HEK293 (cell line): ENCODE measurements around the gene C11orf98.
A peak's percentile ranks its signal among the peaks of the same experiment; 100 is the strongest.

Source experiments
- CTCF ChIA-PET: fragments of 350-600 bp; formaldehyde crosslinking; extraction: SDS; loops from one replicate; lab custom pipeline; 2021; ENCODE audit warnings: antibody characterized with exemption; lab: Yijun Ruan, JAX
- POLR2A ChIA-PET: fragments of 300-600 bp; formaldehyde crosslinking; extraction: SDS; loops from one replicate; lab custom pipeline; 2020; ENCODE audit warnings: antibody characterized with exemption, inconsistent platforms; lab: Yijun Ruan, JAX
- H3K27ac ChIP-seq: fragments of 200-500 bp; sonication (Bioruptor generic); 2 replicates; pipeline ENCODE4 v1.5.1; 2014; ENCODE audit warnings: low read depth, low read length, control low read depth, inconsistent platforms; ENCODE audit errors: extremely low read depth
- H3K36me3 ChIP-seq, 2 experiments: fragments of 200-500 bp in 1 of 2; sonication (Bioruptor generic) in 1 of 2; 1 replicate in 1 of 2; 2 replicates in 1 of 2; pipeline ENCODE4 v1.5.1; 2014 to 2017; ENCODE audit warnings: inconsistent platforms in 2 of 2, low read length in 2 of 2; ENCODE audit not compliant: control insufficient read depth in 2 of 2, insufficient read depth in 1 of 2
- H3K4me1 ChIP-seq: fragments of 200-500 bp; sonication (Bioruptor generic); 2 replicates; pipeline ENCODE4 v1.5.1; 2014; ENCODE audit warnings: mild to moderate bottlenecking, low read length, inconsistent platforms; ENCODE audit not compliant: control insufficient read depth, insufficient read depth
- H3K4me3 ChIP-seq: 2 replicates; pipeline ENCODE4 v1.5.1; 2011; ENCODE audit warnings: low read depth, mild to moderate bottlenecking, control low read depth, low read length, moderate library complexity
- H3K9me3 ChIP-seq: fragments of 200-500 bp; sonication (Bioruptor generic); 2 replicates; pipeline ENCODE4 v1.5.1; 2014; ENCODE audit warnings: low read depth, low read length, inconsistent platforms; ENCODE audit not compliant: control insufficient read depth, insufficient read depth
- GLI2 ChIP-seq: fragments of 450-650 bp; formaldehyde crosslinking; IDR thresholded peaks from 2 replicates; pipeline ENCODE4; 2017; ENCODE audit warnings: missing biosample characterization, missing genetic modification characterization, low read depth, borderline replicate concordance
- IKZF3 ChIP-seq: fragments of 450-650 bp; IDR thresholded peaks from 2 replicates; pipeline ENCODE4 v1.5.0; 2018; ENCODE audit warnings: missing biosample characterization, mild to moderate bottlenecking, missing genetic modification characterization, moderate library complexity
- KLF1 ChIP-seq: fragments of 450-650 bp; formaldehyde crosslinking; IDR thresholded peaks from 2 replicates; pipeline ENCODE4 v1.5.1; 2016; ENCODE audit warnings: missing biosample characterization, missing genetic modification characterization
- KLF10 ChIP-seq: fragments of 450-650 bp; IDR thresholded peaks from 2 replicates; pipeline ENCODE4 v1.5.1; 2018; ENCODE audit warnings: missing biosample characterization, mild to moderate bottlenecking, missing genetic modification characterization
- KLF8 ChIP-seq: fragments of 450-650 bp; formaldehyde crosslinking; IDR thresholded peaks from 2 replicates; pipeline ENCODE4 v1.5.1; 2016; ENCODE audit warnings: missing biosample characterization, missing genetic modification characterization
- KLF9 ChIP-seq: fragments of 450-650 bp; formaldehyde crosslinking; IDR thresholded peaks from 2 replicates; pipeline ENCODE4 v1.5.1; 2016; ENCODE audit warnings: missing biosample characterization, missing genetic modification characterization, low read depth
- OSR2 ChIP-seq: fragments of 450-650 bp; formaldehyde crosslinking; IDR thresholded peaks from 2 replicates; pipeline ENCODE4 v1.5.1; 2016; ENCODE audit warnings: missing biosample characterization, missing genetic modification characterization
- PATZ1 ChIP-seq: fragments of 450-650 bp; formaldehyde crosslinking; IDR thresholded peaks from 2 replicates; pipeline ENCODE4 v1.5.1; 2016; ENCODE audit warnings: missing biosample characterization, missing genetic modification characterization
- PRDM10 ChIP-seq: fragments of 450-650 bp; formaldehyde crosslinking; IDR thresholded peaks from 2 replicates; pipeline ENCODE4 v1.5.1; 2016; ENCODE audit warnings: missing biosample characterization, missing genetic modification characterization
- TCF7L2 ChIP-seq: IDR thresholded peaks from 2 replicates; pipeline ENCODE4 v1.6.1; 2011; ENCODE audit warnings: low read depth, mild to moderate bottlenecking, inconsistent platforms, low read length, moderate library complexity, borderline replicate concordance
- ZBTB26 ChIP-seq: fragments of 450-650 bp; formaldehyde crosslinking; optimal IDR thresholded peaks from 2 replicates; pipeline ENCODE3; 2016; ENCODE audit warnings: missing biosample characterization, mild to moderate bottlenecking, missing genetic modification characterization
- ZNF2 ChIP-seq: fragments of 450-650 bp; formaldehyde crosslinking; IDR thresholded peaks from 2 replicates; pipeline ENCODE4 v1.5.1; 2016; ENCODE audit warnings: missing biosample characterization, missing genetic modification characterization
- ZNF24 ChIP-seq: fragments of 450-650 bp; formaldehyde crosslinking; IDR thresholded peaks from 2 replicates; pipeline ENCODE4 v1.5.1; 2016; ENCODE audit warnings: missing biosample characterization, missing genetic modification characterization
- ZNF266 ChIP-seq: fragments of 450-650 bp; formaldehyde crosslinking; IDR thresholded peaks from 2 replicates; pipeline ENCODE4 v1.5.1; 2016; ENCODE audit warnings: missing biosample characterization, missing genetic modification characterization, low read depth
- ZNF274 ChIP-seq, 2 experiments: fragments of 200-500 bp in 1 of 2; fragments of 450-650 bp in 1 of 2; sonication (Bioruptor generic) in 1 of 2; formaldehyde crosslinking in 1 of 2; IDR thresholded peaks; 2 replicates each; pipeline versions ENCODE4 v1.5.1 to v1.6.1; 2014 to 2016; ENCODE audit warnings: borderline replicate concordance in 1 of 2, inconsistent platforms in 1 of 2, low read length in 1 of 2, missing biosample characterization in 1 of 2, missing genetic modification characterization in 1 of 2
- ZNF549 ChIP-seq: fragments of 450-650 bp; IDR thresholded peaks from 2 replicates; pipeline ENCODE4 v1.5.1; 2018; ENCODE audit warnings: missing biosample characterization, missing genetic modification characterization, mild to moderate bottlenecking, inconsistent platforms, moderate library complexity
- ZNF555 ChIP-seq: fragments of 450-650 bp; formaldehyde crosslinking; conservative IDR thresholded peaks from 2 replicates; pipeline ENCODE4 v1.5.1; 2017; ENCODE audit warnings: missing biosample characterization, mild to moderate bottlenecking, missing genetic modification characterization, inconsistent platforms
- ZNF561 ChIP-seq: fragments of 450-650 bp; IDR thresholded peaks from 2 replicates; pipeline ENCODE4 v1.5.1; 2018; ENCODE audit warnings: missing biosample characterization, missing genetic modification characterization, borderline replicate concordance
- ZNF596 ChIP-seq: fragments of 450-650 bp; IDR thresholded peaks from 2 replicates; pipeline ENCODE4 v1.5.0; 2018; ENCODE audit warnings: missing biosample characterization, mild to moderate bottlenecking, missing genetic modification characterization, moderate library complexity
- ZSCAN30 ChIP-seq: fragments of 450-650 bp; IDR thresholded peaks from 2 replicates; pipeline ENCODE4 v1.5.1; 2018; ENCODE audit warnings: missing biosample characterization, mild to moderate bottlenecking, missing genetic modification characterization, moderate library complexity
- TF ChIP-seq, protein P1 (sequence below): fragments of 450-650 bp; IDR thresholded peaks from 2 replicates; pipeline ENCODE4 v1.5.1; 2018; ENCODE audit warnings: missing biosample characterization, mild to moderate bottlenecking, missing genetic modification characterization
- TF ChIP-seq, protein P2 (sequence below): fragments of 450-650 bp; formaldehyde crosslinking; IDR thresholded peaks from 2 replicates; pipeline ENCODE4 v1.5.1; 2016; ENCODE audit warnings: missing biosample characterization, missing genetic modification characterization
- TF ChIP-seq, protein P3 (sequence below): fragments of 450-650 bp; formaldehyde crosslinking; IDR thresholded peaks from 2 replicates; pipeline ENCODE4 v1.5.1; 2016; ENCODE audit warnings: missing biosample characterization, missing genetic modification characterization

Gene C11orf98

GRCh38 chr11:62707277-62707861, 42.4 kb upstream of the C11orf98 start, which contains the start of the genes BSCL2 and GNG3:
Gene BSCL2 (minus strand): TSS chr11:62707424. CDS start chr11:62707195, 229 bp downstream.
Gene GNG3 (plus strand): TSS chr11:62707676. CDS start chr11:62708296, 620 bp downstream.
- ChIA-PET POLR2A (interaction anchor here (0.8 to 3.7 kb wide), 13 partner anchors 8 to 134 kb away, joined by 3 to 34 read pairs (median 11); partner anchors contain the start of genes HNRNPUL2, LBHD1, MTA2 and STX5), CTCF (interaction anchor here (0.5 to 1.2 kb wide), 2 partner anchors 39 to 62 kb away, joined by 3 read pairs; no protein-coding TSS in a partner anchor)
- Histone ChIP-seq H3K4me3 (peak within 1 kb of the TSS; percentile 11), H3K4me1 (peaks cover 3% of the 10 kb centered on the region; the same call in 1 of the 2 replicates), H3K9me3 (no peaks in the 10 kb centered on the region), H3K27ac (peak within 1 kb of the TSS; percentile 62), H3K36me3 (peaks cover 1 to 89% of the 10 kb centered on the region in 2 experiments)
- TF ChIP-seq PRDM10 (tag by site-specific recombination), result peak; percentile 99
- no peak for TF ChIP-seq ZNF274 (IDR thresholded peaks at IDR 0.05; ENCODE audit: low read length)
- TF ChIP-seq ZNF274 (tag by site-specific recombination; IDR thresholded peaks at IDR 0.05; ENCODE audit: borderline replicate concordance), result no peak
- no peak for TF ChIP-seq IKZF3 (tag by site-specific recombination)
- TF ChIP-seq, protein P1, sequence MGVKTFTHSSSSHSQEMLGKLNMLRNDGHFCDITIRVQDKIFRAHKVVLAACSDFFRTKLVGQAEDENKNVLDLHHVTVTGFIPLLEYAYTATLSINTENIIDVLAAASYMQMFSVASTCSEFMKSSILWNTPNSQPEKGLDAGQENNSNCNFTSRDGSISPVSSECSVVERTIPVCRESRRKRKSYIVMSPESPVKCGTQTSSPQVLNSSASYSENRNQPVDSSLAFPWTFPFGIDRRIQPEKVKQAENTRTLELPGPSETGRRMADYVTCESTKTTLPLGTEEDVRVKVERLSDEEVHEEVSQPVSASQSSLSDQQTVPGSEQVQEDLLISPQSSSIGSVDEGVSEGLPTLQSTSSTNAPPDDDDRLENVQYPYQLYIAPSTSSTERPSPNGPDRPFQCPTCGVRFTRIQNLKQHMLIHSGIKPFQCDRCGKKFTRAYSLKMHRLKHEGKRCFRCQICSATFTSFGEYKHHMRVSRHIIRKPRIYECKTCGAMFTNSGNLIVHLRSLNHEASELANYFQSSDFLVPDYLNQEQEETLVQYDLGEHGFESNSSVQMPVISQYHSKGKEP (tag by site-specific recombination), result peak; percentile 77
- 0 out of 2 replicates have a peak, but pooled peaks have one; percentile 57 for TF ChIP-seq ZNF2
- no peak for TF ChIP-seq OSR2 (tag by site-specific recombination)
- TF ChIP-seq PATZ1 (tag by site-specific recombination), result peak; percentile 68
- no peak for TF ChIP-seq ZNF24
- no peak for TF ChIP-seq ZNF549 (tag by site-specific recombination)
- no peak for TF ChIP-seq GLI2 (tag by site-specific recombination)
- TF ChIP-seq, protein P2, sequence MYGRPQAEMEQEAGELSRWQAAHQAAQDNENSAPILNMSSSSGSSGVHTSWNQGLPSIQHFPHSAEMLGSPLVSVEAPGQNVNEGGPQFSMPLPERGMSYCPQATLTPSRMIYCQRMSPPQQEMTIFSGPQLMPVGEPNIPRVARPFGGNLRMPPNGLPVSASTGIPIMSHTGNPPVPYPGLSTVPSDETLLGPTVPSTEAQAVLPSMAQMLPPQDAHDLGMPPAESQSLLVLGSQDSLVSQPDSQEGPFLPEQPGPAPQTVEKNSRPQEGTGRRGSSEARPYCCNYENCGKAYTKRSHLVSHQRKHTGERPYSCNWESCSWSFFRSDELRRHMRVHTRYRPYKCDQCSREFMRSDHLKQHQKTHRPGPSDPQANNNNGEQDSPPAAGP (tag by site-specific recombination), result 0 out of 2 replicates have a peak, but pooled peaks have one; percentile 48
- peak; percentile 15 for TF ChIP-seq ZBTB26
- TF ChIP-seq, protein P3, sequence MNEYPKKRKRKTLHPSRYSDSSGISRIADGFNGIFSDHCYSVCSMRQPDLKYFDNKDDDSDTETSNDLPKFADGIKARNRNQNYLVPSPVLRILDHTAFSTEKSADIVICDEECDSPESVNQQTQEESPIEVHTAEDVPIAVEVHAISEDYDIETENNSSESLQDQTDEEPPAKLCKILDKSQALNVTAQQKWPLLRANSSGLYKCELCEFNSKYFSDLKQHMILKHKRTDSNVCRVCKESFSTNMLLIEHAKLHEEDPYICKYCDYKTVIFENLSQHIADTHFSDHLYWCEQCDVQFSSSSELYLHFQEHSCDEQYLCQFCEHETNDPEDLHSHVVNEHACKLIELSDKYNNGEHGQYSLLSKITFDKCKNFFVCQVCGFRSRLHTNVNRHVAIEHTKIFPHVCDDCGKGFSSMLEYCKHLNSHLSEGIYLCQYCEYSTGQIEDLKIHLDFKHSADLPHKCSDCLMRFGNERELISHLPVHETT, result 0 out of 2 replicates have a peak, but pooled peaks have one; percentile 52
- TF ChIP-seq KLF9, result 0 out of 2 replicates have a peak, but pooled peaks have one; percentile 19
- 0 out of 2 replicates have a peak, but pooled peaks have one; percentile 27 for TF ChIP-seq KLF8 (tag by site-specific recombination)
- peak; percentile 56; the same call in 1 of the 2 replicates for TF ChIP-seq KLF10
- no peak for TF ChIP-seq ZNF596 (tag by site-specific recombination)
- TF ChIP-seq ZNF555 (tag by site-specific recombination), result no peak
- TF ChIP-seq ZNF561, result peak; percentile 66; the same call in 1 of the 2 replicates
- no peak for TF ChIP-seq ZNF266
- peak; percentile 93 for TF ChIP-seq ZSCAN30
- TF ChIP-seq KLF1 (tag by site-specific recombination), result no peak
- TF ChIP-seq TCF7L2, result no peak
